ENCODE measurements around the gene CHST11. TPM values are rescaled to one million over a fixed set of nuclear protein-coding genes. Genes with fewer than 3 reads are reported as not detected.

CHST11 gene
- total RNA-seq, 1 experiment from 2014 or later, result 1.1 TPM

- intact Hi-C loops (cut with micrococcal nuclease; ENCODE audit: unreplicated experiment), result no loop called here
- BruUV-seq (replicated peaks), result no TSS peak
- H3K27me3 ChIP-seq (replicated peaks; ENCODE audit: insufficient read depth, low read depth, low read length, poor library complexity), result no peaks in the 10 kb centered on the region
- ChIA-PET POLR2A (ENCODE audit: low non-redundant PET) (no interaction called here), CTCF (no interaction called here)
- no peaks in the 10 kb centered on the region for H3K9me3 ChIP-seq (ENCODE audit: low read depth, low read length, poor library complexity, severe bottlenecking)
- no peaks in the 10 kb centered on the region for H3K36me3 ChIP-seq (ENCODE audit: insufficient read depth, low read length, poor library complexity, severe bottlenecking)
- TF ChIP-seq CTCF (conservative IDR thresholded peaks at IDR 0.05; ENCODE audit: low read depth, low read length), result no peak
- no peak for TF ChIP-seq EZH2 (IDR thresholded peaks at IDR 0.05; ENCODE audit: borderline replicate concordance, low read depth, low read length, poor library complexity, severe bottlenecking)
- H3K4me3 ChIP-seq (ENCODE audit: low read depth, low read length, poor library complexity, severe bottlenecking), result no peak overlapping the region
- H3K27ac ChIP-seq (ENCODE audit: low read depth, low read length, poor library complexity, severe bottlenecking), result no peak overlapping the region
- DNase-seq (ENCODE audit: low spot score), result no peak
- H3K4me1 ChIP-seq (ENCODE audit: insufficient read depth, low read length, poor library complexity, severe bottlenecking), result no peaks in the 10 kb centered on the region
These were observed 88.1 kb downstream of the CHST11 start for GRCh38 chr12:104544836-104545235.

- ChIA-PET CTCF (no interaction called here), POLR2A (ENCODE audit: low non-redundant PET) (no interaction called here)
- no peaks in the 10 kb centered on the region for H3K9me3 ChIP-seq (ENCODE audit: low read depth, low read length, poor library complexity, severe bottlenecking)
- H3K27me3 ChIP-seq (replicated peaks; ENCODE audit: insufficient read depth, low read depth, low read length, poor library complexity), result no peaks in the 10 kb centered on the region
- intact Hi-C loops (cut with micrococcal nuclease; ENCODE audit: unreplicated experiment), result no loop called here
- no TSS peak for BruUV-seq (replicated peaks)
- H3K27ac ChIP-seq (ENCODE audit: low read depth, low read length, poor library complexity, severe bottlenecking), result no peak overlapping the region
- no peaks in the 10 kb centered on the region for H3K36me3 ChIP-seq (ENCODE audit: insufficient read depth, low read length, poor library complexity, severe bottlenecking)
- TF ChIP-seq CTCF (conservative IDR thresholded peaks at IDR 0.05; ENCODE audit: low read depth, low read length), result no peak
- peaks cover 6% of the 10 kb centered on the region for H3K4me1 ChIP-seq (ENCODE audit: insufficient read depth, low read length, poor library complexity, severe bottlenecking)
- H3K4me3 ChIP-seq (ENCODE audit: low read depth, low read length, poor library complexity, severe bottlenecking), result no peak overlapping the region
- DNase-seq (ENCODE audit: low spot score), result no peak
These were observed 89.8 kb downstream of the CHST11 start for GRCh38 chr12:104546575-104546974.

- no peaks in the 10 kb centered on the region for H3K9me3 ChIP-seq (ENCODE audit: low read depth, low read length, poor library complexity, severe bottlenecking)
- H3K27ac ChIP-seq (ENCODE audit: low read depth, low read length, poor library complexity, severe bottlenecking), result no peak overlapping the region
- ChIA-PET CTCF (no interaction called here), POLR2A (ENCODE audit: low non-redundant PET) (no interaction called here)
- H3K36me3 ChIP-seq (ENCODE audit: insufficient read depth, low read length, poor library complexity, severe bottlenecking), result no peaks in the 10 kb centered on the region
- TF ChIP-seq CTCF (conservative IDR thresholded peaks at IDR 0.05; ENCODE audit: low read depth, low read length), result no peak
- no peak for TF ChIP-seq EZH2 (IDR thresholded peaks at IDR 0.05; ENCODE audit: borderline replicate concordance, low read depth, low read length, poor library complexity, severe bottlenecking)
- intact Hi-C loops (cut with micrococcal nuclease; ENCODE audit: unreplicated experiment), result no loop called here
- H3K27me3 ChIP-seq (replicated peaks; ENCODE audit: insufficient read depth, low read depth, low read length, poor library complexity), result no peaks in the 10 kb centered on the region
- peaks cover 10% of the 10 kb centered on the region for H3K4me1 ChIP-seq (ENCODE audit: insufficient read depth, low read length, poor library complexity, severe bottlenecking)
- BruUV-seq (replicated peaks), result no TSS peak
- no peak overlapping the region for H3K4me3 ChIP-seq (ENCODE audit: low read depth, low read length, poor library complexity, severe bottlenecking)
- DNase-seq (ENCODE audit: low spot score), result no peak
These were observed 90.5 kb downstream of the CHST11 start for GRCh38 chr12:104547235-104547634.

All from A673 (cell line).